B cell (primary cell): Measurements from ENCODE around the gene HAGHL.

Experiments
- EZH2 ChIP-seq: IDR thresholded peaks from 2 replicates; pipeline ENCODE4 v1.6.1; 2012; ENCODE audit warnings: borderline replicate concordance, low read depth, mild to moderate bottlenecking, moderate library complexity, low read length; ENCODE audit not compliant: insufficient read depth, poor library complexity, severe bottlenecking
- TF ChIP-seq, protein P1 (sequence below): fragments of 200-600 bp; IDR thresholded peaks from one replicate; pipeline ENCODE4 v1.8.0; 2022; ENCODE audit warnings: antibody characterized with exemption, mild to moderate bottlenecking

DNA sequence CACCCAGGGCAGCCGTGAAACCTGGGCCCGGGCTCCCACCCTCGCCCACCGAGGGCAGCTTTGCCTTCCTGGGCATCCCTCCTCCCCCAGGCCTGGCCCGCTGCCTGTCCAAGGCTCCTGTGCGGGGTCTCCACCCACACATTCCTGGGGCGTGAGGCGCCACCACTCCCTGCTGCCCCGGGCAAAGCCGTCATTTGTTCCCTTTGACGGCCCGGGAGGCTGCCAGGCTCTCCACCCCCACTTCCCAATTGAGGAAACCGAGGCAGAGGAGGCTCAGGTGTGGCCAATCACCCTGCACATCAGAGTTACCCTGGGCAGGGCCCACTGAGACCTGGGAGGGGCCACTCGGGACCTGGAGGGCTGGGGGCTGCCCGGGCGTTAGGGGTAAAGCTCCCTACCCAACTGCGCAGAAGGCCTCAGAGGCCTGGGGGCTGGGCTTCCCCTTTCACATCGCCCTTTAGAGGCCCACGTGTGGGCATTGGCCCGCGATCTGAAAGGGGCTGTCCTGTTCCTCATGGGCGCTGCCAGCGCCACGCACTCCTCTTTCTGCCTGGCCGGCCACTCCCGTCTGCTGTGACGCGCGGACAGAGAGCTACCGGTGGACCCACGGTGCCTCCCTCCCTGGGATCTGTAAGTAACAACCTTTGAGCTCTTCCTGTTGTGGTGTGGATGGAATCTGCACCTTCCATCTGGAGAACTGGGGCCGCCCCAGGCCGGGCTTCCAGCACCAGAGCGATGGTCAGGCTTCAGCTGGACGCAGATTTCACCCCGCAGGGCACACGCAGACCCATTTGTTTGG, 33.8 kb downstream of the HAGHL start, which contains the start of gene MSLN:
- TF ChIP-seq, protein P1, sequence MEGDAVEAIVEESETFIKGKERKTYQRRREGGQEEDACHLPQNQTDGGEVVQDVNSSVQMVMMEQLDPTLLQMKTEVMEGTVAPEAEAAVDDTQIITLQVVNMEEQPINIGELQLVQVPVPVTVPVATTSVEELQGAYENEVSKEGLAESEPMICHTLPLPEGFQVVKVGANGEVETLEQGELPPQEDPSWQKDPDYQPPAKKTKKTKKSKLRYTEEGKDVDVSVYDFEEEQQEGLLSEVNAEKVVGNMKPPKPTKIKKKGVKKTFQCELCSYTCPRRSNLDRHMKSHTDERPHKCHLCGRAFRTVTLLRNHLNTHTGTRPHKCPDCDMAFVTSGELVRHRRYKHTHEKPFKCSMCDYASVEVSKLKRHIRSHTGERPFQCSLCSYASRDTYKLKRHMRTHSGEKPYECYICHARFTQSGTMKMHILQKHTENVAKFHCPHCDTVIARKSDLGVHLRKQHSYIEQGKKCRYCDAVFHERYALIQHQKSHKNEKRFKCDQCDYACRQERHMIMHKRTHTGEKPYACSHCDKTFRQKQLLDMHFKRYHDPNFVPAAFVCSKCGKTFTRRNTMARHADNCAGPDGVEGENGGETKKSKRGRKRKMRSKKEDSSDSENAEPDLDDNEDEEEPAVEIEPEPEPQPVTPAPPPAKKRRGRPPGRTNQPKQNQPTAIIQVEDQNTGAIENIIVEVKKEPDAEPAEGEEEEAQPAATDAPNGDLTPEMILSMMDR = no peak
- no peak for TF ChIP-seq EZH2
